Loucy (cell line): Measurements from ENCODE around the gene TRMT61B.

Experiments
- EZH2phosphoT487 ChIP-seq: fragments of 200-600 bp; IDR thresholded peaks from 2 replicates; pipeline ENCODE4 v1.6.1; 2018; ENCODE audit warnings: antibody characterized with exemption, mild to moderate bottlenecking, moderate library complexity, borderline replicate concordance
- TF ChIP-seq, protein P1 (sequence below): fragments of 200-600 bp; sonication (generic); conservative IDR thresholded peaks from 2 replicates; pipeline ENCODE4 v1.5.1; 2014; ENCODE audit warnings: mild to moderate bottlenecking, antibody characterized with exemption, low read length

DNA sequence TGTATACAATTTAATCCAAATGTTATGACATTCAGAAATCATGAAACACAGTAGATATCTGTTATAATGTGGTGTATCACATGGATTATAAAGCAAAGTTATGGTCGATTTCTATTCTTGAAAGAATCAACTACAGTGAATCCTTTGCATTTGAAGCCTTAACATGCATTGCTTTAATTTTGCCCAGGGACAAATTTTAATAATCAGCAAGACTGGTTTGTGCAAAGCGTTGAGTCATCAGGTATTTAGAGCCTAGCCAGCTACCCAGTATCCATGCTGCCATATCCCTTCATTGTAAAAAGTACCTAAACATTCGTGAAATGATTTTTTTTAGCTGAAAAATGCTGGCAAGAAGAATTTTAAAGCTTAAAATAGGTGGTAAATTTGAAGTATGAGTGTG lies 68.4 kb downstream of the TRMT61B start:
- TF ChIP-seq, protein P1, sequence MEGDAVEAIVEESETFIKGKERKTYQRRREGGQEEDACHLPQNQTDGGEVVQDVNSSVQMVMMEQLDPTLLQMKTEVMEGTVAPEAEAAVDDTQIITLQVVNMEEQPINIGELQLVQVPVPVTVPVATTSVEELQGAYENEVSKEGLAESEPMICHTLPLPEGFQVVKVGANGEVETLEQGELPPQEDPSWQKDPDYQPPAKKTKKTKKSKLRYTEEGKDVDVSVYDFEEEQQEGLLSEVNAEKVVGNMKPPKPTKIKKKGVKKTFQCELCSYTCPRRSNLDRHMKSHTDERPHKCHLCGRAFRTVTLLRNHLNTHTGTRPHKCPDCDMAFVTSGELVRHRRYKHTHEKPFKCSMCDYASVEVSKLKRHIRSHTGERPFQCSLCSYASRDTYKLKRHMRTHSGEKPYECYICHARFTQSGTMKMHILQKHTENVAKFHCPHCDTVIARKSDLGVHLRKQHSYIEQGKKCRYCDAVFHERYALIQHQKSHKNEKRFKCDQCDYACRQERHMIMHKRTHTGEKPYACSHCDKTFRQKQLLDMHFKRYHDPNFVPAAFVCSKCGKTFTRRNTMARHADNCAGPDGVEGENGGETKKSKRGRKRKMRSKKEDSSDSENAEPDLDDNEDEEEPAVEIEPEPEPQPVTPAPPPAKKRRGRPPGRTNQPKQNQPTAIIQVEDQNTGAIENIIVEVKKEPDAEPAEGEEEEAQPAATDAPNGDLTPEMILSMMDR, result no peak
- TF ChIP-seq EZH2phosphoT487, result no peak
